Stimulated activated CD4-positive, alpha-beta T cell treated with anti-CD3 and anti-CD28 coated beads, Interleukin-2, amount 100 ng/mL, for 4 hours (primary cell): ENCODE results near the gene RASGEF1B.
A peak's percentile ranks its signal among the peaks of the same experiment; 100 is the strongest.

Experiments used
- DNase-seq: peaks from one replicate; pipeline ENCODE4 v3.0.0-alpha.2; 2020; ENCODE audit warnings: low read depth

The RASGEF1B gene

DNA sequence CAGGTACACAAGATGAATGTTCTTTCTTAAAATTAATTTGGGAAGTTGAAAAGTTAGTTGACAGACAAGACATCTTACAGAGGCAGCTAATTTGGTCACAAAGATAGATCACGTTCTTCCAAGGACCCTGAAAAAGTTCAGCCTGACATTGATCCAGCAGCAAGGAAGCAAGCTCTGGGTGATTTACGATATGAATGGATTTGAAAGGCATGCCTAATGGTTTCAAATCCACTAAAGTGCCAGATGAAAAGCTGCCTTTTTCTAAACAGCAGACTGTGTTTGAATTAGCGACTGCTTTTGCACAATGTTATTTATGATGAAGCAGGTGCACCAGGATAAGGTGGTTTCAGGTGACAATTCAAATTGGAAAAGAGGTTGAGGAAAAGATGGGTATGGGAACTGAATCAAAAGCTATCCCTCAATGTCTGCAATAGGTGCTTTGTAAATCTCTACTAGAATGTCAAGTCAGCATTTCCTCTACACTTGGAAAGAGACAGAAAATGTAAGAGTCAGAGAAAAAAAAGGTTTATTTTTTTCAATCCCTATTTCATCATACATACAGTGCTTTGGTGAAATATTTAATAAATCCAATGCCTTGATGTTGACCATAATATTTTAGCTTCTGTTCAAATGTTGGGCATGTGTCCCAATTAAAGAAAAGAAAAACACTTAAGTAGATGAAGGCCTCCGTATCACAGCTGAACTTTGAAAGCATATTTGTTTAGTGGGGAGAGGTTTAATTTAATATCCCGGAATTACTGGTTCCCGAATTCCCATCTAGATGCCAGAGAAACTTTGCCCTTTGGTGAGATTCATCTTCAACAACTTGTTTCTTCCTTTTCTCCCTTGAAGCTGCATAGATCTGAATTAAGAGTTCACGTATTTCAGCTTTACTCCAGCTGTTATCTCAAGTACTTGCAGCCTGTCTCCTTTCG is 6.0 kb downstream of the RASGEF1B start:
- no peak for DNase-seq

GRCh38 chr4:81460834-81461233 is 10.9 kb downstream of the RASGEF1B start:
- DNase-seq = no peak

DNA sequence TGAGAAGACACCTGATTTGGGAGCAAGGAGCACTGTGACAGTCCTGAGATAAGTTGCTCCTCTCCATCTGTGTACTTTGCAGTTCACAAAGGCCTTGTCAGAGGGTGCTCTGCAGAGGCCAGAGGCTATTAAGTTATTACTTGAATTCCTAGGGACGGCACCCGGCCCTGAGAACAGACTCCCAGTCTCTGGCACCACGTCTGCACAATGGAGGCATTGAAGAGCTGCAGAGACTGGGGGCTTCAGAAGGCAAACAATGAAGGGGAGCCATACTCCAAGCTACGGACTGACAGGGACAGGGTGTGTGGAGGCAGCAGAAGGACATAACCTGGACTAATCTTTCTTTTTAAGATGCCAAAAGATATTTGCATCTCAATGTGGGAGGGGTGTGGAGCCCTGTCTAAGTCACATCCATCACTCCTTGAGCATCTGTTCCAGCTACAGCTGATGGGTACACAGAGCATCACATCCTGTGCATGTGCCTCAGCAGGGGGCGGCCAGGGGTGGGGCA is 11.5 kb downstream of the RASGEF1B start:
- DNase-seq = no peak

- DNase-seq = no peak
These were observed 12.5 kb downstream of the RASGEF1B start for GRCh38 chr4:81459228-81459627.

DNA sequence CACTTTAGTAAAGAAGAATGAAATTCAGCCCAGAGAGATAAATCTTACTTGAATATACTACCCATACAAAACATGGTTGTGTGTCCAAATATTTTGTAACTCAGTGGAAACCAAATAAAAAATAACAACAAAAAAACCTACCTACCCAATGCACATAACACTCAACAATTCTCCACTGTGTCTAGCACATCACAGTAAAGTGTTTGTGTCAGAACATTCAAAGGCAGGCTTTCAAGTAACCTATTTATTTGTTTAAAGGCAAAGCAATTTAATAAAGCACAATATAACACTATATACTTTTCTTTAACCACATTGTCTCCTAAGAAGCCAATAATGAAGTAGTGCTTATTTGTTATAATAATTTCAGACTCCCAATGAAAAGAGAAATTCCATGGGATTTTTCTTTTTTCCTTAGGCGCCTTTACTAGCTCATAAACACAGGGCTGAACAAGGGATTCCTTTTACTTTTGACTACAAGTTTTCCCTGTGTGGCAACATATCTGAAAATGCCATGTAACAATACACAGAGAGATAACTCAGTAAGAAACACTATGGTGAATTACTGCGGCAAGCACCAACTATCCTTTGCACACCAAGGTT is 13.7 kb downstream of the RASGEF1B start:
- DNase-seq = no peak

- DNase-seq = no peak
These were observed 14.4 kb downstream of the RASGEF1B start for GRCh38 chr4:81457345-81457744.

GRCh38 chr4:81455897-81456296 is 15.8 kb downstream of the RASGEF1B start:
- no peak for DNase-seq

- no peak for DNase-seq
These were observed 16.8 kb downstream of the RASGEF1B start for GRCh38 chr4:81454948-81455347.

- DNase-seq = peak; percentile 37
These were observed 17.2 kb downstream of the RASGEF1B start for GRCh38 chr4:81454499-81454898.

DNA sequence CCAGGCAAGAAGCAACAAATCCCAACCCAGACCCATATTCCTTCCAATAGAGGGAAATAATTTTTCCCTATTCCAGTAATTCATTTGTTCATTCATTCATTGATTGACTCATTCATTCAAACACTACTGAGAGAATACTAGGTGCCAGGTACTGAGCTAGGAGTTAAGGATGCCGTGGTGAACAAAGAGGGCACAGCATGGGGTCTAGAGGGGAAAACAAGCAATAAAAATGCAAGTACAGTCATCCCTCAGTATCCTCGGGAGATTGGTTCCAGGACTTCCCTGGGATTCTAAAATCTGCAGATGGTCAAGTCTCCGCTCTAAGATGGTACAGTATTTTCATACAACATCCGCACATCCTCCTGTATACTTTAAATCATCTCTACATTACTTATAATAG is 18.7 kb downstream of the RASGEF1B start:
- no peak for DNase-seq

DNA sequence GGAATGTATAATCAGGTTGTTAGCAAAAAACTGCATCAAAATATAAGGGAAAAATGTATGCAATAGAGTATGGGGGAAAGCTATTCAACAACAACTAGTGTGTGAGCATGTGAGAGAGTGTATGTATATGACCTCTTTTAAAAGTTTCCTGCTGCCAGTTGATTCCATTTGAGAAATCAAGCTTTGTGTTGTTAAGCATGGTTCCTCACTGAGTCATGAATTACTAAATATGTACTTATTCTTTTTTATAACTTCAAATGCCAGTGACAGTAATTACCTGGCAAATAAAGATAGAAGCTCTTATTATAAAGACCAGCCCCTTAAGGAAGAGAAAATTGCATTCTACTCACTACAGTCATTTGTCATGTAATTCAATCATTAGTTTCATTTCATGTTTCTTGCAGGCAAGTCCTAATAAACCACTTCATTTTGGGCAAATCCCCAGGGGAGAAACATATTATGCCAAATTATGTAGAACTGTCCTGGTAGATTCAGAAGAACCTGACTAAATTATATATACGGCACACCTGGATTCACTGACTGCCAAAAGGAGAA is 19.2 kb downstream of the RASGEF1B start:
- no peak for DNase-seq

DNA sequence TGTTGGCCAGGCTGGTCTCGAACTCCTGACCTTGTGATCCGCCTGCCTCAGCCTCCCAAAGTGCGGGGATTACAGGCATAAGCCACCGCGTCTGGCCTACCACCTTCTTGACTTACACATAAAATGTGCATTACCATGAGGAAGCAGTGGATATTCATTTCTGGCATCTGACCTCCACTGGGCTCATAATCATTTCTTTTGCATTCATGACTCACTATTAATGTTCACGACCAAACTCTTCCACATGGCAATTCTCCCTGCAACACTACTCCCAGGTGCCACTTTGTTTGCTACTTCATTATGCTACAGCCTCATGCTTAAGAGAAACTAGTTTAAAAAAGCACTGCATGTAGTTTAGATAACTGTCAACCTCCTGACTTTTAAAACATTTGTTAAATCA is 22.7 kb downstream of the RASGEF1B start:
- no peak for DNase-seq

- no peak for DNase-seq
These were observed 24.0 kb downstream of the RASGEF1B start for GRCh38 chr4:81447566-81448229.

- DNase-seq = no peak
These were observed 25.1 kb downstream of the RASGEF1B start for GRCh38 chr4:81446634-81447033.

DNA sequence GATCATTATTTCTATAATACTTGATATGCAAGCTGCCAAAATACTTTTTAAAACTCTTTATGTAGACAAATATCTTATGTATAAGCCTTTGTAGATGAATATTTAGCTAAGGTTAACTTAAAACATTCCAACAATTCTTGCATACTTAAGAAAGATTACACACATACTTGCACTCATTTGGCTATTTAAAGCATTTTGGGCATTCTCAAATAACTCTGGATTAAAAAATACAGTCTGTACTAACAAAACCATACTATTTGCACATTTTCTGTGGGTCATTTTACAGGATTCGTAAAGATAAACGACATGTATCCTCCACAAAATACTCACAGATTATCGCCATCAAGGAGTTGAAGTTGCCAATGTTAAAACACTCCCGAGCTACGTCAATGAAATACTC is 26.5 kb downstream of the RASGEF1B start:
- no peak for DNase-seq

DNA sequence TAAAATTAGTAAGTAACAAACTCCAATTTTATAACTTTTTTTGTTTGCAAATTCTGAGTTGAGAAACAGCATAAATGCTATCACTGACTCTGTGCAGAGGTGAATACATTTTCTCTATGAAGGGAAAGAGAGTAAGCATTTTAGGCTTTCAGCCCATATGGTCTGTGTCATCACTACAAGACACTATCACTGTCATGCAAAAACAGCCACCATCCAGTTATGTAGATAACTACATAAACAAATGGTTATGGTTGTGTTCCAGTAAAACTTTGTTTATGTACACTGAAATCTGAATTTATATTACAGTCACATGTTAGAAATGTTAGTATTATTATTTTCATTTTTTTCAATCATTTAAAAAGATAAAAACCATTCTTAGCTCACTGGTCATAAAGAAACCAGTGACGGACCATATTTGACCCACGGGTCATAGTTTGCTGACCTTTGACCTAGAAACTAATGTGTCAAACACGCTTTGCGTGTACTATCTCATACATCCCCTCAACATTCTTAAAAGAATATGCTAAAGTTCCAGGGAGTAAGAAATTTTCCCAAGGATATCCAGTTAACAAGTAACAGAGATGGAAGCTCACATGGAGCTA is 29.1 kb downstream of the RASGEF1B start:
- DNase-seq = no peak

- DNase-seq = no peak
These were observed 30.8 kb downstream of the RASGEF1B start for GRCh38 chr4:81440949-81441348.

DNA sequence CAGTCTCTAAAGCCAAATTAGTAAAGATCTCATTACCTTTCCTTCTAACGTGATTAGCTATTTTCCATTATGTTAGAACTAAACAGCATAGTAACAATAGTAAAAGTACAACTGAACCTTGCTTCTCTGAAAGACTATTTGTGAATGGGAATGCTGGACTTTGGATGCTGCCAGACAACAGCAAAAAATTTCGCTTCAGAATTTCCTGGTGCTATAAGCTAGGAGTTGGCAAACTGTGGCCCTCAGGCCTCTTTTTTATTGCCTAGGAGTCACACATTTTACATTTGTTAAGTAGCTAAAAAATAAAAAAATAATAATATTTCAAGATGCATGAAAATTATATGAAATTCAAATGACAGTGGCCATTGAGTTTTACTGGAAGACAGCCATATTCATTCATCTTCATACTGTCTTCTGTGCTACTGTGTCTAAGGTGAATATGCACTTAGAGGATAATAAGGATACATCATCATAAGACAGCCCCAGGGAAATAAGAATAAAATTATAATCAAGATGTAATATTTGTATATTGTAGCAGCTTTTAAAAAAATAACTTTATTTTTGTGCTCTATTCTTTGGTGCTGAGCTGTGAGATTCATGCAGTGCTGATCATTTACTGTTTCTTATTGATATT is 34.6 kb downstream of the RASGEF1B start:
- no peak for DNase-seq

GRCh38 chr4:81436096-81436495 is 35.6 kb downstream of the RASGEF1B start:
- no peak for DNase-seq

DNA sequence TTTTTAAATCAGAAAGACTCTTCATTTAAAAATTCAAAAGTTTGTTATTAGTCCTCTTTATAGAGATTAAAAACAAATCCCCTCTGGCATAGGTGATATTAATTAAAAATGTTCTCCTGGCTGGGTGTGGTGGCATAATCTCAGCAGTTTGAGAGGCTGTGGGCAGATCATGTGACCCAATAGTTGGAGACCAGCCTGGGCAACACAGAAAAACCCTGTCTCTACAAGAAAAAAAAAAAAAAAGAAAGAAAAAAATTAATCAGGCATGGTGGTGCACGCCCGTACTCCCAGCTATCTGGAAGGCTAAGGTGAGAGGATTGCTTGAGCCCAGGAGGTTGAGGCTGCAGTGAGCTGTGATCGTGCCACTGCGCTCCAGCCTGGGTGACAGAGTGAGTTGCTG is 38.9 kb downstream of the RASGEF1B start:
- DNase-seq = no peak

DNA sequence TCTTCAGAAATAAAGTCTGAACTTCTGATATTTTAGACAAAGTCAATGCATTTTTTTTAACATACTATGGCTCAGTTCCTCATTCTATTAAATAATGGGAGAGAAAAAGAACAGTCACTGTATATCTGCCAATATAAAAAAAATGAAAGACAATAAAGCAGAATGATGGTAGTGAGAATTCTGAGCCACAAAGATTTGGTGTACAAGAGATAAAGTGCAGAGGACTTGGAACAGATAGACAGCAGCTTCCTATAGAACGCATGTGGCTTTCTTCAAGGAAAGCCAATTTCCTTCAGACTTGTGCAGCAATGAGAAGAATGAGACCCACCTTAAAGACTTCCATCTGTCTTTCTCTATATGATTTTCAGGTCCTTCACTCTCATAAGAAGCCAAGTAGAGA is 39.7 kb downstream of the RASGEF1B start:
- DNase-seq = no peak

GRCh38 chr4:81429607-81430006 is 42.1 kb downstream of the RASGEF1B start:
- no peak for DNase-seq
